ENCODE data around the gene SPRR2F. TPM values are rescaled to one million over a fixed set of nuclear protein-coding genes. Genes with fewer than 3 reads are reported as not detected.

The SPRR2F gene
- not detected for total RNA-seq
- polyA plus RNA-seq = not detected

- no peak within 1 kb of the TSS for H3K27ac ChIP-seq (ENCODE audit: low read depth, low read length)
- Mint-ChIP-seq H3K36me3 (no peaks in the 10 kb centered on the region), H3K27me3 (peaks cover 5 to 8% of the 10 kb centered on the region in 2 donors), H3K4me1 (no peaks in the 10 kb centered on the region), H3K27ac (no peak within 1 kb of the TSS), H3K9me3 (peaks cover 0 to 5% (median under 1%) of the 10 kb centered on the region in 8 donors), H3K4me3 (no peak within 1 kb of the TSS)
- ChIA-PET POLR2A (ENCODE audit: partially characterized antibody) (no interaction called here), CTCF (ENCODE audit: partially characterized antibody) (no interaction called here)
- H3K9me3 ChIP-seq (ENCODE audit: control insufficient read depth in 1 of 2, low read length in 2 of 2) = no peaks in the 10 kb centered on the region
- intact Hi-C loops (cut with micrococcal nuclease) = no loop called here
- no peaks in the 10 kb centered on the region for H3K27me3 ChIP-seq (ENCODE audit: insufficient read depth, low read length)
- H3K36me3 ChIP-seq (ENCODE audit: insufficient read depth, low read length) = no peaks in the 10 kb centered on the region
- H3K4me1 ChIP-seq (ENCODE audit: insufficient read depth, low read length) = no peaks in the 10 kb centered on the region
- DNase-seq = no peak
- H3K4me3 ChIP-seq (ENCODE audit: low read length in 2 of 2) = no peak within 1 kb of the TSS
These were observed at the start of gene SPRR2F for GRCh38 chr1:153113416-153113815. TSS of gene SPRR2F (minus strand) at chr1:153113516. CDS start at chr1:153112733, 783 bp downstream.

GRCh38 chr1:153155541-153155940 lies 42.2 kb upstream of the SPRR2F start:
- no peaks in the 10 kb centered on the region for H3K4me1 Mint-ChIP-seq
- H3K4me3 Mint-ChIP-seq = no peak overlapping the region
- Histone ChIP-seq H3K9me3 (ENCODE audit: control insufficient read depth in 1 of 2, low read length in 2 of 2) (peaks cover 0 to 5% of the 10 kb centered on the region in 2 donors), H3K27me3 (ENCODE audit: insufficient read depth, low read length) (no peaks in the 10 kb centered on the region), H3K4me3 (ENCODE audit: low read length in 2 of 2) (no peak overlapping the region), H3K36me3 (ENCODE audit: insufficient read depth, low read length) (no peaks in the 10 kb centered on the region), H3K27ac (ENCODE audit: low read depth, low read length) (no peak overlapping the region), H3K4me1 (ENCODE audit: insufficient read depth, low read length) (no peaks in the 10 kb centered on the region)
- no peak for DNase-seq
- no peak overlapping the region for H3K27ac Mint-ChIP-seq
- POLR2A ChIA-PET (ENCODE audit: partially characterized antibody) = no interaction called here
- peaks cover 12 to 17% of the 10 kb centered on the region in 2 donors for H3K27me3 Mint-ChIP-seq
- CTCF ChIA-PET (ENCODE audit: partially characterized antibody) = no interaction called here
- peaks cover 0 to 26% (median 18%) of the 10 kb centered on the region in 8 donors for H3K9me3 Mint-ChIP-seq
- H3K36me3 Mint-ChIP-seq = no peaks in the 10 kb centered on the region
- intact Hi-C loops (cut with micrococcal nuclease) = no loop called here

- Histone ChIP-seq H3K9me3 (ENCODE audit: control insufficient read depth in 1 of 2, low read length in 2 of 2) (no peaks in the 10 kb centered on the region), H3K4me3 (ENCODE audit: low read length in 2 of 2) (no peak overlapping the region), H3K36me3 (ENCODE audit: insufficient read depth, low read length) (no peaks in the 10 kb centered on the region), H3K27ac (ENCODE audit: low read depth, low read length) (no peak overlapping the region), H3K4me1 (ENCODE audit: insufficient read depth, low read length) (no peaks in the 10 kb centered on the region), H3K27me3 (ENCODE audit: insufficient read depth, low read length) (no peaks in the 10 kb centered on the region)
- H3K36me3 Mint-ChIP-seq = no peaks in the 10 kb centered on the region
- peaks cover 0 to 6% (median 2%) of the 10 kb centered on the region in 8 donors for H3K9me3 Mint-ChIP-seq
- intact Hi-C loops (cut with micrococcal nuclease) = no loop called here
- DNase-seq = no peak
- POLR2A ChIA-PET (ENCODE audit: partially characterized antibody) = no interaction called here
- H3K4me3 Mint-ChIP-seq = no peak overlapping the region
- CTCF ChIA-PET (ENCODE audit: partially characterized antibody) = no interaction called here
- H3K27ac Mint-ChIP-seq = no peak overlapping the region
- H3K27me3 Mint-ChIP-seq = peaks cover 19 to 29% of the 10 kb centered on the region in 2 donors
- H3K4me1 Mint-ChIP-seq = no peaks in the 10 kb centered on the region
These were observed 39.2 kb upstream of the SPRR2F start for GRCh38 chr1:153152481-153152880.

- no peak within 1 kb of the TSS for H3K27ac ChIP-seq (ENCODE audit: low read depth, low read length)
- intact Hi-C loops (cut with micrococcal nuclease) = no loop called here
- H3K4me1 Mint-ChIP-seq = no peaks in the 10 kb centered on the region
- peaks cover 0 to 1% (median 0%) of the 10 kb centered on the region in 8 donors for H3K9me3 Mint-ChIP-seq
- no peaks in the 10 kb centered on the region for H3K9me3 ChIP-seq (ENCODE audit: control insufficient read depth in 1 of 2, low read length in 2 of 2)
- POLR2A ChIA-PET (ENCODE audit: partially characterized antibody) = no interaction called here
- no peaks in the 10 kb centered on the region for H3K4me1 ChIP-seq (ENCODE audit: insufficient read depth, low read length)
- peaks cover 6% of the 10 kb centered on the region for H3K27me3 ChIP-seq (ENCODE audit: insufficient read depth, low read length)
- H3K4me3 Mint-ChIP-seq = no peak within 1 kb of the TSS
- no peaks in the 10 kb centered on the region for H3K36me3 Mint-ChIP-seq
- CTCF ChIA-PET (ENCODE audit: partially characterized antibody) = no interaction called here
- H3K27ac Mint-ChIP-seq = no peak within 1 kb of the TSS
- no peak within 1 kb of the TSS for H3K4me3 ChIP-seq (ENCODE audit: low read length in 2 of 2)
- H3K27me3 Mint-ChIP-seq = peaks cover 19 to 30% of the 10 kb centered on the region in 2 donors
- no peaks in the 10 kb centered on the region for H3K36me3 ChIP-seq (ENCODE audit: insufficient read depth, low read length)
- DNase-seq = no peak
These were observed 37.5 kb upstream of the SPRR2F start, which contains the start of gene SPRR2G for GRCh38 chr1:153150846-153151245. TSS of gene SPRR2G (minus strand) at chr1:153150890. CDS start at chr1:153150110, 780 bp downstream.

GRCh38 chr1:153141377-153141776 lies 28.1 kb upstream of the SPRR2F start:
- Histone ChIP-seq H3K36me3 (ENCODE audit: insufficient read depth, low read length) (no peaks in the 10 kb centered on the region), H3K27ac (ENCODE audit: low read depth, low read length) (no peak overlapping the region), H3K27me3 (ENCODE audit: insufficient read depth, low read length) (peaks cover 8% of the 10 kb centered on the region), H3K9me3 (ENCODE audit: control insufficient read depth in 1 of 2, low read length in 2 of 2) (no peaks in the 10 kb centered on the region), H3K4me3 (ENCODE audit: low read length in 2 of 2) (no peak overlapping the region), H3K4me1 (ENCODE audit: insufficient read depth, low read length) (no peaks in the 10 kb centered on the region)
- intact Hi-C loops (cut with micrococcal nuclease) = no loop called here
- Mint-ChIP-seq H3K9me3 (peaks cover 0 to 3% (median 0%) of the 10 kb centered on the region in 8 donors), H3K27me3 (peaks cover 7 to 15% of the 10 kb centered on the region in 2 donors), H3K27ac (no peak overlapping the region), H3K36me3 (no peaks in the 10 kb centered on the region), H3K4me1 (no peaks in the 10 kb centered on the region), H3K4me3 (no peak overlapping the region)
- DNase-seq = no peak
- ChIA-PET CTCF (ENCODE audit: partially characterized antibody) (no interaction called here), POLR2A (ENCODE audit: partially characterized antibody) (no interaction called here)

- no peak overlapping the region for H3K4me3 ChIP-seq (ENCODE audit: low read length in 2 of 2)
- no peaks in the 10 kb centered on the region for H3K36me3 Mint-ChIP-seq
- no peaks in the 10 kb centered on the region for H3K9me3 ChIP-seq (ENCODE audit: control insufficient read depth in 1 of 2, low read length in 2 of 2)
- CTCF ChIA-PET (ENCODE audit: partially characterized antibody) = no interaction called here
- H3K4me1 Mint-ChIP-seq = no peaks in the 10 kb centered on the region
- H3K9me3 Mint-ChIP-seq = peaks cover 0 to 2% (median 0%) of the 10 kb centered on the region in 8 donors
- no peaks in the 10 kb centered on the region for H3K36me3 ChIP-seq (ENCODE audit: insufficient read depth, low read length)
- H3K27me3 ChIP-seq (ENCODE audit: insufficient read depth, low read length) = peaks cover 8% of the 10 kb centered on the region
- intact Hi-C loops (cut with micrococcal nuclease) = no loop called here
- no peak overlapping the region for H3K27ac Mint-ChIP-seq
- no peak overlapping the region for H3K27ac ChIP-seq (ENCODE audit: low read depth, low read length)
- POLR2A ChIA-PET (ENCODE audit: partially characterized antibody) = no interaction called here
- no peak overlapping the region for H3K4me3 Mint-ChIP-seq
- peaks cover 9 to 15% of the 10 kb centered on the region in 2 donors for H3K27me3 Mint-ChIP-seq
- no peaks in the 10 kb centered on the region for H3K4me1 ChIP-seq (ENCODE audit: insufficient read depth, low read length)
- DNase-seq = no peak
These were observed 27.2 kb upstream of the SPRR2F start for GRCh38 chr1:153140484-153140883.

- peak overlapping the region in 1 of 8 donors; percentile 2 for H3K4me3 Mint-ChIP-seq
- Histone ChIP-seq H3K27me3 (ENCODE audit: insufficient read depth, low read length) (peaks cover 6% of the 10 kb centered on the region), H3K4me1 (ENCODE audit: insufficient read depth, low read length) (no peaks in the 10 kb centered on the region), H3K27ac (ENCODE audit: low read depth, low read length) (no peak overlapping the region), H3K36me3 (ENCODE audit: insufficient read depth, low read length) (no peaks in the 10 kb centered on the region), H3K4me3 (ENCODE audit: low read length in 2 of 2) (no peak overlapping the region), H3K9me3 (ENCODE audit: control insufficient read depth in 1 of 2, low read length in 2 of 2) (no peaks in the 10 kb centered on the region)
- DNase-seq = no peak
- H3K36me3 Mint-ChIP-seq = no peaks in the 10 kb centered on the region
- H3K4me1 Mint-ChIP-seq = no peaks in the 10 kb centered on the region
- peaks cover 0 to 6% (median 0%) of the 10 kb centered on the region in 8 donors for H3K9me3 Mint-ChIP-seq
- peaks cover 23 to 28% of the 10 kb centered on the region in 2 donors for H3K27me3 Mint-ChIP-seq
- ChIA-PET POLR2A (ENCODE audit: partially characterized antibody) (no interaction called here), CTCF (ENCODE audit: partially characterized antibody) (no interaction called here)
- H3K27ac Mint-ChIP-seq = no peak overlapping the region
- intact Hi-C loops (cut with micrococcal nuclease) = no loop called here
These were observed 20.4 kb upstream of the SPRR2F start for GRCh38 chr1:153133743-153134142.

- intact Hi-C loops (cut with micrococcal nuclease) = no loop called here
- no peak for DNase-seq
- H3K27ac Mint-ChIP-seq = no peak overlapping the region
- peaks cover 23 to 28% of the 10 kb centered on the region in 2 donors for H3K27me3 Mint-ChIP-seq
- no peak overlapping the region for H3K27ac ChIP-seq (ENCODE audit: low read depth, low read length)
- H3K27me3 ChIP-seq (ENCODE audit: insufficient read depth, low read length) = peaks cover 6% of the 10 kb centered on the region
- CTCF ChIA-PET (ENCODE audit: partially characterized antibody) = no interaction called here
- H3K4me3 Mint-ChIP-seq = no peak overlapping the region
- no peak overlapping the region for H3K4me3 ChIP-seq (ENCODE audit: low read length in 2 of 2)
- no peaks in the 10 kb centered on the region for H3K4me1 ChIP-seq (ENCODE audit: insufficient read depth, low read length)
- no peaks in the 10 kb centered on the region for H3K9me3 ChIP-seq (ENCODE audit: control insufficient read depth in 1 of 2, low read length in 2 of 2)
- peaks cover 0 to 6% (median 0%) of the 10 kb centered on the region in 8 donors for H3K9me3 Mint-ChIP-seq
- no peaks in the 10 kb centered on the region for H3K4me1 Mint-ChIP-seq
- no peaks in the 10 kb centered on the region for H3K36me3 ChIP-seq (ENCODE audit: insufficient read depth, low read length)
- POLR2A ChIA-PET (ENCODE audit: partially characterized antibody) = no interaction called here
- H3K36me3 Mint-ChIP-seq = no peaks in the 10 kb centered on the region
These were observed 20.0 kb upstream of the SPRR2F start for GRCh38 chr1:153133267-153133666.
